Prostate gland (tissue), 2 donors: Measurements from ENCODE around the gene CCDC181. TPM values are rescaled to one million over a fixed set of nuclear protein-coding genes. Genes with fewer than 3 reads are reported as not detected.

Experiments used
- DNase-seq: peaks from one replicate; pipeline ENCODE4 v3.0.0-alpha.2; 2019; ENCODE audit warnings: low spot score
- H3K27ac ChIP-seq, 2 donors: fragments of 200-600 bp; sonication (generic); 2 replicates each; pipeline ENCODE4 v1.5.1; 2017 to 2019
- H3K27me3 ChIP-seq: fragments of 200-600 bp; sonication (generic); replicated peaks from 2 replicates; pipeline ENCODE4 v1.5.1; 2019; ENCODE audit not compliant: insufficient read depth
- H3K36me3 ChIP-seq, 2 donors: fragments of 200-600 bp; sonication (generic); 1 replicate in 1 of 2; 2 replicates in 1 of 2; pipeline versions ENCODE4 v1.5.1 to v1.8.1; 2017 to 2019
- H3K4me1 ChIP-seq: fragments of 200-600 bp; sonication (generic); replicated peaks from 2 replicates; pipeline ENCODE4 v1.5.1; 2019
- H3K4me3 ChIP-seq, 2 donors: fragments of 200-600 bp; sonication (generic); 2 replicates each; pipeline ENCODE4 v1.5.1; 2017 to 2019
- H3K9me3 ChIP-seq: fragments of 200-600 bp; sonication (generic); 2 replicates; pipeline ENCODE4 v1.5.1; 2017
- POLR2A ChIP-seq: fragments of 450-650 bp; IDR thresholded peaks from one replicate; pipeline ENCODE4 v1.6.1; 2016; ENCODE audit warnings: antibody characterized with exemption, mild to moderate bottlenecking
- POLR2AphosphoS5 ChIP-seq: sonication (generic); formaldehyde crosslinking; IDR thresholded peaks from one replicate; pipeline ENCODE4 v1.6.1; 2017; ENCODE audit warnings: antibody characterized with exemption
- WGBS: methylation state at CpG from one replicate; pipeline ENCODE4 v1.1.5; 2018; 5-methylcytosine and 5-hydroxymethylcytosine counted together
- intact Hi-C: fragments of 100-400 bp; cut with DNase I; formaldehyde crosslinking; loops from one replicate; pipeline ENCODE4 v1.14.2; 2022
- total RNA-seq, 2 donors: library from RNA; depleted of rRNA; stranded (reverse); fragments of >200 nt; gene quantifications; one replicate each; pipeline ENCODE4 v1.1.0, GENCODE V29; 2016
- TF ChIP-seq, protein P1 (sequence below), 4 experiments: fragments of 200-600 bp in 2 of 4; fragments of 450-650 bp in 2 of 4; sonication (generic) in 2 of 4; IDR thresholded peaks; 1 replicate in 3 of 4; 2 replicates in 1 of 4; pipeline ENCODE4 v1.5.1; 2016 to 2019; ENCODE audit warnings: antibody characterized with exemption in 4 of 4, mild to moderate bottlenecking in 2 of 4, moderate library complexity in 2 of 4

The CCDC181 gene
- total RNA-seq, 2 donors from 2014 or later, result 0.32 to 5.6 TPM

DNA sequence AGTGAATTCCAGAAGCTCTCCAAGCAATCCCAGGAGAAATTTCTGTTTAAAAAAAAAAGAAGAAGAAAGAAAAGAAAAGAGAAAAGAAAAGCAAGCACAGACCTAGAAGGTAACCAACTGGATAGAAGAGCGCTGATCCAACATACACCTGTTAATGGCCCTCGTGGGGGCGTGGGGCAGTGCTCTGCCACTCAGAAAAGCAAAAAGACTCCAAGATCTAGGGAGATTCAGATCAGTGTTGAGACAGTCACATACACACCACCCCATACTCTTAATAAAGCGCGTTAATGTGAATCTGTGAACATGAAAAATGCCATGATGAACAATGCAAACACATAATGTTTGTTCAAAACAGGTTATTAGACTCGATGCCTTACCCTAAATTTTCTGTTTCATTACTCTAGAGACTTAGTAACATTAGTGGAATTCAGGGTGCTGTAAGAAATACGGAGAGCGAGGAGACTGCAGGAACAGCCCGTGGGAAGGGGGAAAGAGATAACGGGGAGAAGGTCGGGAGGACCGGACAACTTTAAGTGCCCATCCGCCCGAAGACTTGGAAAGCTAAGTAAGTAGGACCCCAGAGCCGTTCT, 60.1 kb downstream of the CCDC181 start:
- H3K27ac ChIP-seq, result peak overlapping the region; percentile 82 to 86
- no peak for DNase-seq
- TF ChIP-seq POLR2A (no peak), POLR2AphosphoS5 (no peak)
- TF ChIP-seq, protein P1, sequence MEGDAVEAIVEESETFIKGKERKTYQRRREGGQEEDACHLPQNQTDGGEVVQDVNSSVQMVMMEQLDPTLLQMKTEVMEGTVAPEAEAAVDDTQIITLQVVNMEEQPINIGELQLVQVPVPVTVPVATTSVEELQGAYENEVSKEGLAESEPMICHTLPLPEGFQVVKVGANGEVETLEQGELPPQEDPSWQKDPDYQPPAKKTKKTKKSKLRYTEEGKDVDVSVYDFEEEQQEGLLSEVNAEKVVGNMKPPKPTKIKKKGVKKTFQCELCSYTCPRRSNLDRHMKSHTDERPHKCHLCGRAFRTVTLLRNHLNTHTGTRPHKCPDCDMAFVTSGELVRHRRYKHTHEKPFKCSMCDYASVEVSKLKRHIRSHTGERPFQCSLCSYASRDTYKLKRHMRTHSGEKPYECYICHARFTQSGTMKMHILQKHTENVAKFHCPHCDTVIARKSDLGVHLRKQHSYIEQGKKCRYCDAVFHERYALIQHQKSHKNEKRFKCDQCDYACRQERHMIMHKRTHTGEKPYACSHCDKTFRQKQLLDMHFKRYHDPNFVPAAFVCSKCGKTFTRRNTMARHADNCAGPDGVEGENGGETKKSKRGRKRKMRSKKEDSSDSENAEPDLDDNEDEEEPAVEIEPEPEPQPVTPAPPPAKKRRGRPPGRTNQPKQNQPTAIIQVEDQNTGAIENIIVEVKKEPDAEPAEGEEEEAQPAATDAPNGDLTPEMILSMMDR (IDR thresholded peaks at IDR 0.05), result no peak
- no peaks in the 10 kb centered on the region for H3K36me3 ChIP-seq
- H3K9me3 ChIP-seq, result no peaks in the 10 kb centered on the region
- no peaks in the 10 kb centered on the region for H3K4me1 ChIP-seq
- peak overlapping the region; percentile 54 to 59 for H3K4me3 ChIP-seq
- intact Hi-C loops, result loop anchor here (10.0 kb wide), 1 partner anchor 178 kb away; no protein-coding TSS in a partner anchor
- 11% methylated on average over 15 of the region's 15 CpGs for WGBS
- no peaks in the 10 kb centered on the region for H3K27me3 ChIP-seq

DNA sequence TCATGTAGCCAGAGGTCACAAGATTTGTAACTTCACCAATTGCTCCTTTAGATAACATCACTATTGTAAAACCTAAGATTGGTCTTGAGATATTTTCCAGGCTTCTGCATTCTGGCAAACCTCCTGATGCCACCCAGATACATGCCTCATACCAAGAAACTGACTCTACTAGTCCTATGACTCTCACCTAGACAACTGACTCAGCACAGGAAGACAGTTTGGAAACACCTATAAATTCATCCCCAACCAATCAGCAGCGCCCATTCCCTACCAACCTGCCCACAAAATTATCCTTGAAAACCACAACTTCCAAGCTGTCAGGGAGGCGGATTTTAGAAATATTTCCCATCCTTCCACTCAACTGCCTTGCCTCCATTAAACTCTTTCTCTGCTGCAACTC, 62.3 kb downstream of the CCDC181 start:
- no peak for DNase-seq

DNA sequence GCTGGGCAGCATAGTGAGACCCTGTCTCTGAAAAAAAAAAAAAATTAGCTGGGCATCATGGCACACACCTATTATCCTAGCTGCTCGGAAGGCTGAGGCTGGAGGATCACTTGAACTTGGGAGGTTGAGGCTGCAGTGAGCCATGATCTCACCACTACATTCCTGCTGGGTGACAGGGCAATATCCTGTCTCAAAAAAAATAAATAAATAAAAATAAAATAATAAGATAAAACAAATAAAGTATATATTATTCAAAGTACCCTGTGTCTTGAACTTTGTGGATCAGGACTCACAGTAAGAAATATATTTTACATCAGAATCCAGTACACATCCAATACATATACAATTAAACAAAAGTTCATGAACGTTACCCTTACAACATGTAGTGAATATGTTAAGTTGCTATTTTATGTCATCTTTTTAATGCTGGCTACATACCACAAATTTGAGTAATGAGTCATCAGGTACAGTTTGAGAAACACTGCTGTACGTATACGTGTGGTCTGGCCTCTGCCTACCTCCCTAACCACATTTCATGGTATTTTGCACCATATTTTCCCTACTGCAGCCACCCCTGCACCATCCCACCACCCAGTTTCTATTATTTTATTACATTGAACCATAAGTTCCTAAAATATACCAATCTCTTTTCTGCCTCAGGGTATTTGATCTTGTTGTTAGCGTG, 64.1 kb downstream of the CCDC181 start:
- no peak for DNase-seq
- Histone ChIP-seq H3K4me3 (no peak overlapping the region), H3K27me3 (no peaks in the 10 kb centered on the region), H3K4me1 (no peaks in the 10 kb centered on the region), H3K36me3 (no peaks in the 10 kb centered on the region), H3K27ac (no peak overlapping the region), H3K9me3 (no peaks in the 10 kb centered on the region)
- 85% methylated on average over 5 of the region's 5 CpGs for WGBS
- intact Hi-C loops, result loop anchor here (10.0 kb wide), 1 partner anchor 182 kb away; no protein-coding TSS in a partner anchor
- TF ChIP-seq, protein P1 (IDR thresholded peaks at IDR 0.05), result no peak
- TF ChIP-seq POLR2A, result no peak
- TF ChIP-seq POLR2AphosphoS5, result no peak

More for the DNA sequence above, 62.3 kb downstream of the CCDC181 start:
- H3K27me3 ChIP-seq, result no peaks in the 10 kb centered on the region
- TF ChIP-seq, protein P1 (IDR thresholded peaks at IDR 0.05), result no peak
- no peak for TF ChIP-seq POLR2A
- TF ChIP-seq POLR2AphosphoS5, result no peak
- no peaks in the 10 kb centered on the region for H3K9me3 ChIP-seq
- no peaks in the 10 kb centered on the region for H3K4me1 ChIP-seq
- WGBS, result 100% methylated on average over 2 of the region's 2 CpGs
- no peak overlapping the region for H3K4me3 ChIP-seq
- no peaks in the 10 kb centered on the region for H3K36me3 ChIP-seq
- intact Hi-C loops, result loop anchor here (10.0 kb wide), 1 partner anchor 180 kb away; no protein-coding TSS in a partner anchor
- H3K27ac ChIP-seq, result no peak overlapping the region

DNA sequence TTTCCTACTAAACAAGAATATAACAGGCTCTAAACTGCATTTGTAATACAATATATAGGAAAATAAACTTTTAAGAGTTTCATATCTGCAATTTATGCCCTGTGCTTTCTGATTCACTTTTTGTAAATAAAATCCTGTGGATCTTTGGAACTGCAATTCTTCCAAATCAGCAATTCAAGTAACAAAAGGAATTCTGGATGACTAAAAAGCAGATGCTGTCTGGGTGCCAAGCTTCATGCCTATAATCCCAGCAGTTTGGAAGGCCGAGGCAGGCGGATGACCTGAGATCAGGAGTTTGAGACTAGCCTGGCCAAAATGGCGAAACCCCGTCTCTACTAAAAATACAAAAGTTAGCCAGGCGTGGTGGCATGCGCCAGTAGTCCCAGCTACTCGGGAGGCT, 66.0 kb downstream of the CCDC181 start:
- Histone ChIP-seq H3K27me3 (no peaks in the 10 kb centered on the region), H3K4me1 (no peaks in the 10 kb centered on the region), H3K9me3 (no peaks in the 10 kb centered on the region), H3K27ac (no peak overlapping the region), H3K36me3 (no peaks in the 10 kb centered on the region), H3K4me3 (no peak overlapping the region)
- DNase-seq, result no peak
- TF ChIP-seq POLR2AphosphoS5 (no peak), POLR2A (no peak)
- TF ChIP-seq, protein P1 (IDR thresholded peaks at IDR 0.05), result no peak
- intact Hi-C loops, result loop anchor here (10.0 kb wide), 1 partner anchor 184 kb away; no protein-coding TSS in a partner anchor
- WGBS, result 91% methylated on average over 7 of the region's 7 CpGs
